K562 (cell line): Measurements from ENCODE around the gene MEGF11. TPM values are rescaled to one million over a fixed set of nuclear protein-coding genes. Genes with fewer than 3 reads are reported as not detected.

Source experiments
- ATAC-seq: fragments of 200-7000 bp; cut with Tn5 transposase; 3 replicates; pipeline ENCODE4 v1.9.1; 2020; ENCODE audit warnings: moderate library complexity
- BruUV-seq: library from RNA; stranded (reverse); fragments of 400-500 nt; replicated peaks from 2 replicates; lab custom pipeline; 2021; lab: Mats Ljungman, UMichigan
- CTCF ChIA-PET: fragments of 300-600 bp; formaldehyde crosslinking; extraction: SDS; loops from one replicate; lab custom pipeline; 2021; ENCODE audit warnings: low intra/inter-chr PET ratio; lab: Yijun Ruan, JAX
- POLR2A ChIA-PET: fragments of 300-600, 350-650 bp; sonication (Branson Sonifier 250); formaldehyde crosslinking; extraction: SDS; loops from one replicate; lab custom pipeline; 2021; ENCODE audit warnings: antibody characterized with exemption, inconsistent platforms; lab: Yijun Ruan, JAX
- DNase-seq, 4 experiments: peaks; one replicate each; pipeline versions ENCODE4 v3.0.0 to v3.0.0-alpha.2; 2011 to 2018; ENCODE audit warnings: low spot score in 3 of 4, mixed read lengths in 3 of 4; ENCODE audit errors: extremely low read depth in 1 of 4
- FAIRE-seq: peaks from 2 replicates; lab custom pipeline; 2011; peaks lifted over from hg19 to GRCh38; lab: Jason Lieb, UNC
- H2AFZ ChIP-seq: 2 replicates; pipeline ENCODE4 v1.6.0; 2011; ENCODE audit warnings: low read depth, low read length, control low read depth, inconsistent platforms
- H3K27ac ChIP-seq: fragments of 200-600 bp; 3 replicates; pipeline ENCODE4 v1.8.0; 2011; ENCODE audit warnings: low read depth, mild to moderate bottlenecking, control low read depth, inconsistent platforms, low read length, moderate library complexity, mixed read lengths; ENCODE audit errors: extremely low read depth
- H3K27me3 ChIP-seq, 2 experiments: fragments of 300-600 bp in 1 of 2; 2 replicates in 1 of 2; 3 replicates in 1 of 2; pipeline versions ENCODE4 v1.6.0 to v1.8.0; 2011; ENCODE audit warnings: inconsistent platforms in 2 of 2, low read length in 2 of 2, mild to moderate bottlenecking in 1 of 2, mixed read lengths in 1 of 2, moderate library complexity in 1 of 2; ENCODE audit not compliant: control insufficient read depth in 2 of 2, insufficient read depth in 2 of 2
- H3K36me3 ChIP-seq: fragments of 300-600 bp; 3 replicates; pipeline ENCODE4 v1.8.0; 2011; ENCODE audit warnings: mild to moderate bottlenecking, low read length, inconsistent platforms; ENCODE audit not compliant: control insufficient read depth, insufficient read depth
- H3K4me1 ChIP-seq, 2 experiments: fragments of 200-600 bp in 1 of 2; replicated peaks in 1 of 2; 2 replicates in 1 of 2; 3 replicates in 1 of 2; pipeline versions ENCODE4 v1.5.1 to v1.8.0; 2011; ENCODE audit warnings: inconsistent platforms in 2 of 2, low read length in 2 of 2, mild to moderate bottlenecking in 1 of 2, mixed read lengths in 1 of 2, moderate library complexity in 1 of 2; ENCODE audit not compliant: control insufficient read depth in 2 of 2, insufficient read depth in 2 of 2
- H3K4me2 ChIP-seq: 2 replicates; pipeline ENCODE4 v1.6.1; 2011; ENCODE audit warnings: low read length, control low read depth, inconsistent platforms, mixed read lengths; ENCODE audit not compliant: insufficient read depth
- H3K4me3 ChIP-seq: fragments of 200-600 bp; sonication (generic), shearing (Covaris generic); 2 replicates; pipeline ENCODE4 v1.5.1; 2016; ENCODE audit warnings: control low read depth, inconsistent platforms
- H3K79me2 ChIP-seq: fragments of 200-600 bp; 3 replicates; pipeline ENCODE4 v1.8.0; 2011; ENCODE audit warnings: low read length, inconsistent platforms; ENCODE audit not compliant: control insufficient read depth, insufficient read depth
- H3K9ac ChIP-seq, 2 experiments: 2 replicates each; pipeline versions ENCODE4 v1.6.0 to v1.6.1; 2011; ENCODE audit warnings: low read depth in 2 of 2, low read length in 2 of 2, control low read depth in 1 of 2, inconsistent platforms in 1 of 2, mild to moderate bottlenecking in 1 of 2, mixed read lengths in 1 of 2; ENCODE audit not compliant: insufficient read depth in 1 of 2
- H3K9me1 ChIP-seq: one replicate; pipeline ENCODE4 v1.6.0; 2011; ENCODE audit warnings: inconsistent platforms, mild to moderate bottlenecking, low read length, moderate library complexity; ENCODE audit not compliant: control insufficient read depth, insufficient read depth
- H3K9me3 ChIP-seq: replicated peaks from 2 replicates; pipeline ENCODE4 v1.5.1; 2011; ENCODE audit warnings: low read depth, low read length, inconsistent platforms; ENCODE audit not compliant: control insufficient read depth, insufficient read depth
- H4K20me1 ChIP-seq: replicated peaks from 2 replicates; pipeline ENCODE4 v1.6.1; 2011; ENCODE audit warnings: low read length, inconsistent platforms, mixed read lengths; ENCODE audit not compliant: control insufficient read depth, insufficient read depth
- FOXK1 ChIP-seq: sonication (generic); formaldehyde crosslinking; IDR thresholded peaks from 2 replicates; pipeline ENCODE4 v1.8.0; 2022; ENCODE audit warnings: missing genetic modification reagents, mild to moderate bottlenecking, borderline replicate concordance
- HLTF ChIP-seq: fragments of 450-650 bp; IDR thresholded peaks from 2 replicates; pipeline ENCODE4 v1.6.1; 2016
- ILK ChIP-seq: fragments of 450-650 bp; IDR thresholded peaks from 2 replicates; pipeline ENCODE4 v1.6.1; 2016; ENCODE audit warnings: missing genetic modification characterization, low read depth, mild to moderate bottlenecking, missing compliant biosample characterization, moderate library complexity, borderline replicate concordance
- SMARCB1 ChIP-seq: IDR thresholded peaks from 2 replicates; pipeline ENCODE4 v1.6.1; 2011; ENCODE audit warnings: improper control_type of control experiment, low read depth; ENCODE audit not compliant: insufficient read length
- ZKSCAN3 ChIP-seq: fragments of 250-450 bp; sonication (Bioruptor Pico); IDR thresholded peaks from 2 replicates; pipeline ENCODE4 v1.4.0; 2020
- ZNF174 ChIP-seq: fragments of 250-450 bp; sonication (Bioruptor Pico); IDR thresholded peaks from 2 replicates; pipeline ENCODE4 v1.4.0; 2020; ENCODE audit warnings: mild to moderate bottlenecking
- WGBS: fragments of 100-300 bp; shearing (Covaris generic); methylation state at CpG from one replicate; pipeline ENCODE4 v1.1.6; 2016; ENCODE audit warnings: low coverage, mixed read lengths; ENCODE audit not compliant: insufficient coverage; ENCODE audit errors: missing lambda C conversion rate; 5-methylcytosine and 5-hydroxymethylcytosine counted together
- in situ Hi-C: fragments of 300-500 bp; cut with MboI; formaldehyde crosslinking; loops from 4 replicates; pipeline ENCODE4 v1.15.0; 2018; ENCODE audit warnings: inconsistent platforms, mixed read lengths
- intact Hi-C: fragments of 100-400 bp; cut with micrococcal nuclease; formaldehyde crosslinking; loops from 2 replicates; pipeline ENCODE4 v1.14.2; 2022
- polyA plus RNA-seq, 8 experiments: library from polyadenylated mRNA; depleted of rRNA in 4 of 8; stranded (reverse) in 5 of 8; unstranded in 3 of 8; fragments of >200 nt; fragmentation: Nextera tagmentation in 2 of 8; fragmentation: Illumina TruSeq in 1 of 8; extraction: Ambion mirVana in 2 of 8; extraction: Trizol in 1 of 8; gene quantifications; 2 replicates each; pipeline versions ENCODE4 v1.2.1 to v1.2.3, GENCODE V29; 2011 to 2014; ENCODE audit warnings: inconsistent platforms in 1 of 8, missing spikeins in 1 of 8
- total RNA-seq, 7 experiments: library from RNA; depleted of rRNA in 6 of 7; stranded (reverse); fragments of >200 nt in 6 of 7; fragmentation: Illumina TruSeq in 2 of 7; extraction: Trizol in 2 of 7; gene quantifications; 2 replicates each; pipeline versions ENCODE4 v1.2.1 to v1.2.3, GENCODE V29; 2011 to 2021; ENCODE audit warnings: low replicate concordance in 1 of 7

MEGF11 gene
- total and polyA plus RNA-seq, 9 of the 15 experiments (the other 6 are each of a cell fraction or from before 2014, with no cell fraction given) = 0.06 to 0.23 (median 0.20) TPM; not detected in 6

DNA sequence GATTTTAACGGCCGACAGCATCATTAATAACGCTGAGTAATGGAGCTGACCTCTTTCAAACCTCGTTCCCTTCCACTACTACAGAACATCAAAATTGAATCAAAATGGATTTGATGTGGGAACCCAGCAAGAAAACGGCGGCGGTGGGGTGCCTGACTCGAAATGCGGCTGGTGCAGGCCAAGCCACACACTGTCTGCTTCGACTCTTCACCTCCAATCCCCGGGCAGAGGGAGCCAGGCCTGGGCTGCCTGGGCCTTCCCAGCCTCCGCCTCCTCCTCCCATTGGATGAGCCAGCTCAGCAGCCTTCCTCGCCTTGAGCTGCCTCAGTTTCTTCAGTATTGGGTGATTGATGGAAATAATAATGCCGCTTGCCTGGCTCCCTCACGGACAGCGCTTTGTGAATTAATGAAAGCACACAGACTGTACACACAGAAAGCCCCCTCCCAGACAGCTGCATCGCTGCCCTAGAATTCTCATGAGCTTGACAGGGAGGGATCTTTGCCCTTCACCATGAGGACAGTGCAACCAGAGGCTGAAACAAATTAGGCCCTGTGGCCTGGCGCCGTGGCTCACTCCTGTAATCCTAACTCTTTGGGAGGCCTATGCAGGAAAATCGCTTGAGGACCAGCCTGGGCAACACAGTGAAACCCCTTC is 11.4 kb upstream of the MEGF11 start:
- ATAC-seq = no peak
- H3K9me3 ChIP-seq = peaks cover 2% of the 10 kb centered on the region; the same call in 1 of the 2 replicates
- peaks cover 4% of the 10 kb centered on the region for H3K9me1 ChIP-seq
- no peak for FAIRE-seq
- WGBS = 31% methylated on average over 19 of the region's 20 CpGs
- ChIA-PET POLR2A (interaction anchor here (1.2 kb wide), 1 partner anchor 26 kb away, joined by 3 read pairs; no protein-coding TSS in a partner anchor), CTCF (no interaction called here)
- no peak overlapping the region for H3K4me2 ChIP-seq
- no peak for DNase-seq
- H3K27ac ChIP-seq = no peak overlapping the region
- no peak overlapping the region for H3K4me3 ChIP-seq
- no peak overlapping the region for H3K9ac ChIP-seq
- intact Hi-C loops = no loop called here
- TF ChIP-seq FOXK1 (CRISPR knock-in tag) = no peak
- no peak for TF ChIP-seq SMARCB1
- no peak for TF ChIP-seq ZKSCAN3 (CRISPR knock-in tag)
- TF ChIP-seq ILK (tag) = no peak
- TF ChIP-seq ZNF174 (CRISPR knock-in tag) = no peak
- TF ChIP-seq HLTF = no peak
- H3K27me3 ChIP-seq = peaks cover 12 to 22% of the 10 kb centered on the region in 2 experiments; a peak in 3 of 5 replicates
- in situ Hi-C loops = no loop called here
- no peaks in the 10 kb centered on the region; the same call in 1 of the 2 replicates for H4K20me1 ChIP-seq
- peaks cover 7 to 10% of the 10 kb centered on the region in 2 experiments; a peak in 4 of 5 replicates for H3K4me1 ChIP-seq
- no TSS peak for BruUV-seq
- no peaks in the 10 kb centered on the region for H3K79me2 ChIP-seq
- no peak overlapping the region for H2AFZ ChIP-seq
- H3K36me3 ChIP-seq = no peaks in the 10 kb centered on the region
